ENCODE results near the gene TAX1BP1. TPM values are rescaled to one million over a fixed set of nuclear protein-coding genes. Genes with fewer than 3 reads are reported as not detected.

The TAX1BP1 gene
- total RNA-seq, 1 experiment from 2014 or later = 69.9 TPM

DNA sequence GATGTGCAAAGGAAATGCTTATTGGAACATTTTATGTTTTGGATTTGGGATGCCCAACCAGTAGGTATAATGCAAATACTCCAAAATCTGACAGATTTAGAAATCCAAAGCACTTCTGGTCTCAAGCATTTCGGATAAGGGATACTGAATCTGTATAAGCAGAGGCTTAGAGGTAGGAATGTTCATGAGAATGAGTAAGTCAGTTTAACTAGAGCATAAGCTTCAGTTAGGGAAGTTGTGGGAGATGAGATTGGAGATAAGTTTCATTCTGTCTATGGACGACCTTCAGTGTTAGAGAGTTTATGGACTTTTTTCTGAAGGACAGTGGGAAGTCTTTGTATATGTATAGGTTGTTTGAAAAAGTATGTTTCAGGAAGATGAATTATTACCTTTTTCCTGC is 10.4 kb downstream of the TAX1BP1 start:
- CTCF ChIA-PET = no interaction called here

More for the DNA sequence above, 10.4 kb downstream of the TAX1BP1 start:
- H3K27me3 Mint-ChIP-seq (ENCODE audit: low read depth) = no peaks in the 10 kb centered on the region
- no peaks in the 10 kb centered on the region for H3K9me3 Mint-ChIP-seq
- no peak overlapping the region for H3K4me3 Mint-ChIP-seq
- POLR2A ChIA-PET = no interaction called here
- no peak for ATAC-seq
- peaks cover 10% of the 10 kb centered on the region for H3K4me1 Mint-ChIP-seq
- no peak overlapping the region for H3K27ac Mint-ChIP-seq
- TF ChIP-seq, protein P1, sequence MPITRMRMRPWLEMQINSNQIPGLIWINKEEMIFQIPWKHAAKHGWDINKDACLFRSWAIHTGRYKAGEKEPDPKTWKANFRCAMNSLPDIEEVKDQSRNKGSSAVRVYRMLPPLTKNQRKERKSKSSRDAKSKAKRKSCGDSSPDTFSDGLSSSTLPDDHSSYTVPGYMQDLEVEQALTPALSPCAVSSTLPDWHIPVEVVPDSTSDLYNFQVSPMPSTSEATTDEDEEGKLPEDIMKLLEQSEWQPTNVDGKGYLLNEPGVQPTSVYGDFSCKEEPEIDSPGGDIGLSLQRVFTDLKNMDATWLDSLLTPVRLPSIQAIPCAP (CRISPR knock-in tag; IDR thresholded peaks at IDR 0.05) = no peak
- TF ChIP-seq ZNF138 (CRISPR knock-in tag; conservative IDR thresholded peaks at IDR 0.05) (no peak), USF2 (CRISPR knock-in tag; IDR thresholded peaks at IDR 0.05) (no peak), SOX15 (CRISPR knock-in tag; IDR thresholded peaks at IDR 0.05) (no peak), SMAD4 (CRISPR knock-in tag; IDR thresholded peaks at IDR 0.05) (no peak), HMGA2 (CRISPR knock-in tag; IDR thresholded peaks at IDR 0.05) (no peak), NR2C2 (CRISPR knock-in tag; IDR thresholded peaks at IDR 0.05) (no peak), ERG (CRISPR knock-in tag; IDR thresholded peaks at IDR 0.05) (no peak), NFYB (CRISPR knock-in tag; conservative IDR thresholded peaks at IDR 0.05; ENCODE audit: low read depth) (no peak), ZBTB21 (CRISPR knock-in tag; IDR thresholded peaks at IDR 0.05; ENCODE audit: borderline replicate concordance) (no peak), FOXK1 (CRISPR knock-in tag; IDR thresholded peaks at IDR 0.05) (no peak), ZNF671 (CRISPR knock-in tag; IDR thresholded peaks at IDR 0.05) (no peak), NFATC4 (CRISPR knock-in tag; IDR thresholded peaks at IDR 0.05) (no peak), ZNF396 (CRISPR knock-in tag; IDR thresholded peaks at IDR 0.05; ENCODE audit: borderline replicate concordance) (no peak), CREB1 (CRISPR knock-in tag; IDR thresholded peaks at IDR 0.05) (no peak), MYBL2 (CRISPR knock-in tag; IDR thresholded peaks at IDR 0.05) (no peak), AR (CRISPR knock-in tag; IDR thresholded peaks at IDR 0.05) (no peak)
- TF ChIP-seq, protein P2, sequence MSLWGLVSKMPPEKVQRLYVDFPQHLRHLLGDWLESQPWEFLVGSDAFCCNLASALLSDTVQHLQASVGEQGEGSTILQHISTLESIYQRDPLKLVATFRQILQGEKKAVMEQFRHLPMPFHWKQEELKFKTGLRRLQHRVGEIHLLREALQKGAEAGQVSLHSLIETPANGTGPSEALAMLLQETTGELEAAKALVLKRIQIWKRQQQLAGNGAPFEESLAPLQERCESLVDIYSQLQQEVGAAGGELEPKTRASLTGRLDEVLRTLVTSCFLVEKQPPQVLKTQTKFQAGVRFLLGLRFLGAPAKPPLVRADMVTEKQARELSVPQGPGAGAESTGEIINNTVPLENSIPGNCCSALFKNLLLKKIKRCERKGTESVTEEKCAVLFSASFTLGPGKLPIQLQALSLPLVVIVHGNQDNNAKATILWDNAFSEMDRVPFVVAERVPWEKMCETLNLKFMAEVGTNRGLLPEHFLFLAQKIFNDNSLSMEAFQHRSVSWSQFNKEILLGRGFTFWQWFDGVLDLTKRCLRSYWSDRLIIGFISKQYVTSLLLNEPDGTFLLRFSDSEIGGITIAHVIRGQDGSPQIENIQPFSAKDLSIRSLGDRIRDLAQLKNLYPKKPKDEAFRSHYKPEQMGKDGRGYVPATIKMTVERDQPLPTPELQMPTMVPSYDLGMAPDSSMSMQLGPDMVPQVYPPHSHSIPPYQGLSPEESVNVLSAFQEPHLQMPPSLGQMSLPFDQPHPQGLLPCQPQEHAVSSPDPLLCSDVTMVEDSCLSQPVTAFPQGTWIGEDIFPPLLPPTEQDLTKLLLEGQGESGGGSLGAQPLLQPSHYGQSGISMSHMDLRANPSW (CRISPR knock-in tag; conservative IDR thresholded peaks at IDR 0.05; ENCODE audit: low read depth) = no peak
- TF ChIP-seq, protein P3, sequence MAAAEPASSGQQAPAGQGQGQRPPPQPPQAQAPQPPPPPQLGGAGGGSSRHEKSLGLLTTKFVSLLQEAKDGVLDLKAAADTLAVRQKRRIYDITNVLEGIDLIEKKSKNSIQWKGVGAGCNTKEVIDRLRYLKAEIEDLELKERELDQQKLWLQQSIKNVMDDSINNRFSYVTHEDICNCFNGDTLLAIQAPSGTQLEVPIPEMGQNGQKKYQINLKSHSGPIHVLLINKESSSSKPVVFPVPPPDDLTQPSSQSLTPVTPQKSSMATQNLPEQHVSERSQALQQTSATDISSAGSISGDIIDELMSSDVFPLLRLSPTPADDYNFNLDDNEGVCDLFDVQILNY (CRISPR knock-in tag; IDR thresholded peaks at IDR 0.05) = no peak
- TF ChIP-seq, protein P4, sequence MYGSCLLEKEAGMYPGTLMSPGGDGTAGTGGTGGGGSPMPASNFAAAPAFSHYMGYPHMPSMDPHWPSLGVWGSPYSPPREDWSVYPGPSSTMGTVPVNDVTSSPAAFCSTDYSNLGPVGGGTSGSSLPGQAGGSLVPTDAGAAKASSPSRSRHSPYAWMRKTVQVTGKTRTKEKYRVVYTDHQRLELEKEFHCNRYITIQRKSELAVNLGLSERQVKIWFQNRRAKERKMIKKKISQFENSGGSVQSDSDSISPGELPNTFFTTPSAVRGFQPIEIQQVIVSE (CRISPR knock-in tag; IDR thresholded peaks at IDR 0.05; ENCODE audit: borderline replicate concordance) = no peak
- peaks cover 25% of the 10 kb centered on the region for H3K36me3 Mint-ChIP-seq
- no peak for DNase-seq (ENCODE audit: low spot score)
